HG02885 (cell line): ENCODE measurements around the gene MFSD8.
A peak's percentile ranks its signal among the peaks of the same experiment; 100 is the strongest.
"Not testable (repeated sequence)": the region's sequence is repeated elsewhere in the genome, so short reads cannot be mapped to it uniquely, and the experiment has no call there.

ENCODE experiments used
- ATAC-seq: cut with Tn5 transposase; IDR thresholded peaks from one replicate; pipeline ENCODE4 v1.9.1; 2021; ENCODE audit warnings: mild to moderate bottlenecking; ENCODE audit not compliant: unreplicated experiment, poor library complexity

The MFSD8 gene

GRCh38 chr4:127965062-127965802 is at the start of gene MFSD8, which contains the start of gene ABHD18:
TSS of gene MFSD8 (minus strand) at chr4:127965173. CDS start at chr4:127965133, 40 bp downstream.
TSS of gene ABHD18 (plus strand) at chr4:127965406. CDS start at chr4:127982956, 17,550 bp downstream.
- peak; percentile 97 for ATAC-seq

- no peak for ATAC-seq
These were observed 44.5 kb upstream of the MFSD8 start for GRCh38 chr4:128009428-128009827.

- no peak for ATAC-seq
These were observed 41.6 kb upstream of the MFSD8 start for GRCh38 chr4:128006592-128006991.

- peak; percentile 98 for ATAC-seq
These were observed 32.8 kb upstream of the MFSD8 start for GRCh38 chr4:127997534-127998388.

GRCh38 chr4:127996521-127996920 is 31.5 kb upstream of the MFSD8 start:
- ATAC-seq, result not testable (repeated sequence)

GRCh38 chr4:127995776-127996175 is 30.8 kb upstream of the MFSD8 start:
- no peak for ATAC-seq

- ATAC-seq, result no peak
These were observed 28.2 kb upstream of the MFSD8 start for GRCh38 chr4:127993151-127993550.

- no peak for ATAC-seq
These were observed 23.7 kb upstream of the MFSD8 start for GRCh38 chr4:127988638-127989037.

- no peak for ATAC-seq
These were observed 21.0 kb upstream of the MFSD8 start for GRCh38 chr4:127985989-127986388.

- no peak for ATAC-seq
These were observed 17.5 kb upstream of the MFSD8 start for GRCh38 chr4:127982445-127982844.

- ATAC-seq, result no peak
These were observed 14.0 kb upstream of the MFSD8 start for GRCh38 chr4:127978930-127979329.

- no peak for ATAC-seq
These were observed 10.3 kb upstream of the MFSD8 start for GRCh38 chr4:127975121-127975770.

GRCh38 chr4:127970925-127971324 is 6.0 kb upstream of the MFSD8 start:
- not testable (repeated sequence) for ATAC-seq

GRCh38 chr4:127968586-127968985 is 3.6 kb upstream of the MFSD8 start:
- no peak for ATAC-seq

GRCh38 chr4:127967141-127967775 is 2.3 kb upstream of the MFSD8 start:
- no peak for ATAC-seq

- ATAC-seq, result peak; percentile 43
These were observed 816 bp upstream of the MFSD8 start for GRCh38 chr4:127965803-127966175.

- ATAC-seq, result peak; percentile 21
These were observed 429 bp downstream of the MFSD8 start for GRCh38 chr4:127964426-127965061.

GRCh38 chr4:127963633-127964398 is 1.2 kb downstream of the MFSD8 start:
- not testable (repeated sequence) for ATAC-seq

- no peak for ATAC-seq
These were observed 5.2 kb downstream of the MFSD8 start for GRCh38 chr4:127959794-127960193.
